Tibial artery (tissue), 4 donors: ENCODE data around the gene OPN1MW2.
"Not testable (repeated sequence)": the region's sequence is repeated elsewhere in the genome, so short reads cannot be mapped to it uniquely, and the experiment has no call there.

Source experiments
- DNase-seq, 2 donors: peaks; one replicate each; pipeline ENCODE4 v3.0.0-alpha.2; 2019
- H3K27ac ChIP-seq, 2 donors: fragments of 200-600 bp; sonication (generic) in 1 of 2; 1 replicate in 1 of 2; 2 replicates in 1 of 2; pipeline ENCODE4 v1.5.1; 2018 to 2019; ENCODE audit warnings: mild to moderate bottlenecking in 1 of 2
- H3K27me3 ChIP-seq, 2 donors: fragments of 200-600 bp; sonication (generic) in 1 of 2; one replicate each; pipeline versions ENCODE4 v1.5.1 to v1.6.0; 2016 to 2019
- H3K36me3 ChIP-seq, 3 donors: fragments of 200-600 bp; sonication (generic) in 2 of 3; one replicate each; pipeline ENCODE4 v1.5.1; 2016 to 2019; ENCODE audit warnings: mild to moderate bottlenecking in 2 of 3
- H3K4me1 ChIP-seq, 4 donors: fragments of 200-600 bp; sonication (generic) in 2 of 4; 1 replicate in 3 of 4; 2 replicates in 1 of 4; pipeline ENCODE4 v1.5.1; 2016 to 2019
- H3K4me3 ChIP-seq, 2 donors: fragments of 200-600 bp; sonication (generic) in 1 of 2; 1 replicate in 1 of 2; 2 replicates in 1 of 2; pipeline ENCODE4 v1.5.1; 2018 to 2019; ENCODE audit warnings: mild to moderate bottlenecking in 2 of 2
- H3K9me3 ChIP-seq, 3 donors: fragments of 200-600 bp; sonication (generic) in 1 of 3; one replicate each; pipeline ENCODE4 v1.5.1; 2016 to 2019
- intact Hi-C: fragments of 100-400 bp; cut with DNase I; formaldehyde crosslinking; loops from one replicate; pipeline ENCODE4 v1.15.0; 2023; ENCODE audit warnings: low total_unique reads

Gene OPN1MW2

DNA sequence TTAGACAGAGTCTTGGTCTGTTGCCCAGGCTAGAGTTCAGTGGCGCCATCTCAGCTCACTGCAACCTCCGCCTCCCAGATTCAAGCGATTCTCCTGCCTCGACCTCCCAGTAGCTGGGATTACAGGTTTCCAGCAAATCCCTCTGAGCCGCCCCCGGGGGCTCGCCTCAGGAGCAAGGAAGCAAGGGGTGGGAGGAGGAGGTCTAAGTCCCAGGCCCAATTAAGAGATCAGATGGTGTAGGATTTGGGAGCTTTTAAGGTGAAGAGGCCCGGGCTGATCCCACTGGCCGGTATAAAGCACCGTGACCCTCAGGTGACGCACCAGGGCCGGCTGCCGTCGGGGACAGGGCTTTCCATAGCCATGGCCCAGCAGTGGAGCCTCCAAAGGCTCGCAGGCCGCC is at the start of gene OPN1MW2:
Gene OPN1MW2 (plus strand): TSS at position 301 of the 400 bp plus-strand sequence. CDS start 60 bp downstream, at position 361.
- DNase-seq, intact Hi-C loops, H3K4me1 ChIP-seq, H3K4me3 ChIP-seq, H3K27ac ChIP-seq, H3K36me3 ChIP-seq, H3K9me3 ChIP-seq, H3K27me3 ChIP-seq: not testable (repeated sequence)

DNA sequence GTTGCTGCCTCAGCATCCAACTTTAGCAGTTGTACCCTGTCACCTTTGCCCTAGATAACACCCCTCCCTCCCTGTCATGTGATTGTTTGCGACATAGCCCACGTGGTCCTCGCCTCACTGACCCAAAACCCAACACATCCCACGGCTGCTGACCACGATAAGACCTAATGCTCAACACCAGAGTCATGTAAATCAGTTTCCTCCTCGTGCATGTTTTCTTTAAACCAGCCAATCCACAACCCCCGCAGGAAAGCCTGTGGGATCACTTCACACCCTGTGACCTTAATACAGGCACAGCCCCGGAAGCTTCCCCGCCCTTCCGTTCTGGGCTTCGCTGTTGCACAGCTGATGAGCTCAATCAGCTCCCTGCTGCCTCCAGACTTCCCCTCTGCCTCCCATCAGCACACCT is 47.0 kb upstream of the OPN1MW2 start:
- H3K27me3 ChIP-seq, H3K36me3 ChIP-seq, DNase-seq, H3K27ac ChIP-seq, intact Hi-C loops, H3K9me3 ChIP-seq, H3K4me3 ChIP-seq, H3K4me1 ChIP-seq: not testable (repeated sequence)

DNA sequence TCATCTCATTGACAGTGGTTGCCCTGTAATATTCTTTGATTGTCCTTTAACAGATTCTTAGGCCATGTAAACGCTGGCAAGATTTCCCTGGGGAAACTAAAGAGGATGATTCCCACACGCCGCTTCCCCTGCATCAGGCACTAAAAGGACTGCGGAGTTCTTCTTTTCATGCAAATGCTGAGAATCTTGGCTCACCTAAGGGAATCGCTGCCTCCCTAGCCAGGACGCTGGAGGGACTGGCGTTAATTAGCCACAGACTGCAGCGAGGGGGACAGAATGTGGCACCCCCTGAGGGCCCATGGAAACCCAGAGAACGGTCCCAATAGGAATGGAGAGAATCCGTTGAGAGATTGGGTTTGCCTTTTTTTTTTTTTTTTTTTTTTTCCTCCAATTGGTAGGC is 45.2 kb upstream of the OPN1MW2 start:
- H3K4me3 ChIP-seq, DNase-seq, intact Hi-C loops, H3K27ac ChIP-seq, H3K27me3 ChIP-seq, H3K36me3 ChIP-seq, H3K4me1 ChIP-seq, H3K9me3 ChIP-seq: not testable (repeated sequence)

DNA sequence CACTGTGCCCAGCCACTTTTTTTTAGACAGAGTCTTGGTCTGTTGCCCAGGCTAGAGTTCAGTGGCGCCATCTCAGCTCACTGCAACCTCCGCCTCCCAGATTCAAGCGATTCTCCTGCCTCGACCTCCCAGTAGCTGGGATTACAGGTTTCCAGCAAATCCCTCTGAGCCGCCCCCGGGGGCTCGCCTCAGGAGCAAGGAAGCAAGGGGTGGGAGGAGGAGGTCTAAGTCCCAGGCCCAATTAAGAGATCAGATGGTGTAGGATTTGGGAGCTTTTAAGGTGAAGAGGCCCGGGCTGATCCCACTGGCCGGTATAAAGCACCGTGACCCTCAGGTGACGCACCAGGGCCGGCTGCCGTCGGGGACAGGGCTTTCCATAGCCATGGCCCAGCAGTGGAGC is 37.3 kb upstream of the OPN1MW2 start, which contains the start of gene OPN1MW:
Gene OPN1MW (plus strand): TSS at position 301 of the 400 bp plus-strand sequence. CDS start 82 bp downstream, at position 383.
- H3K27ac ChIP-seq, H3K36me3 ChIP-seq, H3K9me3 ChIP-seq, H3K4me1 ChIP-seq, DNase-seq, intact Hi-C loops, H3K4me3 ChIP-seq, H3K27me3 ChIP-seq: not testable (repeated sequence)

DNA sequence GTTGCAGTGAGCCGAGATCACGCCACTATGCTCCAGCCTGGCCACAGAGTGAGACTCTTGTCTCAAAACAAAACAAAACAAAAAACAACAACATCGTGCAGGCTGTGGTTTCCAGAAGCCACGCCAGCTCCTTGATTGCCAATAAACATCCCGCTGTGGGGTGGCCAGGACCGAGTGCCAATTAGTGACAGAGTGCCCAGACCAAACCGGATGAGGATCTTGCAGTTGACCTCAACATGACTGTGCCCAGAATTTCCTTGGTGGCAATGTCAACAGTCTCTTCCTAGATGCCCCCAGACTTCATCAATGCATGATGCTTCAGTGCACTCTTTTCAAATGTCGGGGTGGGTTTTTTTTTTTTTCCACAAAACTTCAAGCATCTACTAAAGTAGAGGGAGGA is 35.8 kb upstream of the OPN1MW2 start:
- H3K4me1 ChIP-seq, H3K9me3 ChIP-seq, intact Hi-C loops, H3K27me3 ChIP-seq, H3K36me3 ChIP-seq, H3K4me3 ChIP-seq, H3K27ac ChIP-seq, DNase-seq: not testable (repeated sequence)

DNA sequence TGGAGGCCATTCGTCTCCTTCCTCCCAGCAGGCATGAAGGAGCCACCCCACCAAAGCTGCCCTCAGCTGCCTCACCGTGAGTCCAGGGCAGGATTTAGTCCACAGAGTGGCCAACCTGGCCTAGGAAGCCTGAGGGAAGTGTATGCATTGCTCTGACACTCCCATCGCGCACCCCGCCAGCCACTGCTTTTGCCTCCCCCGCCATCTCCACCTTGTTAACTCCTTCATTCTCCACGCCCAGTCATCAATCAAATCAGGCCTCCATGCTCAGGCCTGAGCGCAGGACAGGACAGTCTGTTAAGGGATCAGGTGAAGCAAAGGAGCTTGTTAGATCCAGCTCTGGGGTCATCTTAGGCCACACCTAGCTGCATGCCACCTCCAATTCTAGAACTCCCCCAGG is 26.7 kb upstream of the OPN1MW2 start:
- H3K9me3 ChIP-seq, intact Hi-C loops, H3K27ac ChIP-seq, H3K36me3 ChIP-seq, H3K27me3 ChIP-seq, H3K4me1 ChIP-seq, H3K4me3 ChIP-seq, DNase-seq: not testable (repeated sequence)

DNA sequence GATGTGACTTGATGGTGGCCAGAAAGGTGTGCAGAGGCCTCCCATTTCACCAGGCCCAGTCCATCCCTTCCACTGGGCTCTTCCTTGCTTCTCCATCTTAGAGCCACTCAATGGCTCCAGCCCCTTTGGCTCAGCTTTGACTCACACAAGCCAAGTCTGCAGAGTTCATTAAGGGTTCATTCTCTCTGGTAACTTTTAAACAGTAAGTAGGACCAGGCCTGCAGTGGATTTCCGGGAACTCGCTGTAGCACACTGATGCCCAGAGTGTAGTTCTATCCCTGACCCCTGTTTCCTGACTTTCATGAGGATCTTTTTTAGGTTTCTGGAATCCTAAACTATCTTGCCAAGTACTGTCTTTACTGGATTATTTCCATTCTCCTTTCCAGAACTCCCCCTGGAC is 25.2 kb upstream of the OPN1MW2 start:
- H3K27ac ChIP-seq, H3K27me3 ChIP-seq, H3K4me1 ChIP-seq, H3K4me3 ChIP-seq, intact Hi-C loops, H3K9me3 ChIP-seq, DNase-seq, H3K36me3 ChIP-seq: not testable (repeated sequence)

DNA sequence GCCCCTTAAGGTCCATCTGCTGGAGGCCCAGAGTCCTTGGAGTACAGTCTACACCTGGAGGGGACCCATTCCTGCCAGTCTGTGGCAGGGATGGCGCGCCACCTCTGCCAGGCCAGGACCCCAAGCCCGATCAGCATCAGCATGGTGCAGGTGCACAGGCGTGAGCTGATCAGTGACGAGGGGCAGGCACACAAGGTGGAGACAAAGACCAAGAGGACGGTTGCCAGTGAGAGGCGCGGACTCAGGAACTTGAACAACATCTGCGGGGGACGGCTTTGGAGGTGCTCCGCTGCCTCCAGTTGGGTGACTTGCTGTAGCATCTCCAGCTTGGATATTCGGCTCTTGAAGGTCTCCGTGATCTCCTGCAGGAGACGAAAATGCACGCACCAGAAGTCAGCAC is 23.1 kb upstream of the OPN1MW2 start:
- H3K27ac ChIP-seq, H3K27me3 ChIP-seq, H3K9me3 ChIP-seq, DNase-seq, H3K4me3 ChIP-seq, H3K36me3 ChIP-seq, H3K4me1 ChIP-seq, intact Hi-C loops: not testable (repeated sequence)

DNA sequence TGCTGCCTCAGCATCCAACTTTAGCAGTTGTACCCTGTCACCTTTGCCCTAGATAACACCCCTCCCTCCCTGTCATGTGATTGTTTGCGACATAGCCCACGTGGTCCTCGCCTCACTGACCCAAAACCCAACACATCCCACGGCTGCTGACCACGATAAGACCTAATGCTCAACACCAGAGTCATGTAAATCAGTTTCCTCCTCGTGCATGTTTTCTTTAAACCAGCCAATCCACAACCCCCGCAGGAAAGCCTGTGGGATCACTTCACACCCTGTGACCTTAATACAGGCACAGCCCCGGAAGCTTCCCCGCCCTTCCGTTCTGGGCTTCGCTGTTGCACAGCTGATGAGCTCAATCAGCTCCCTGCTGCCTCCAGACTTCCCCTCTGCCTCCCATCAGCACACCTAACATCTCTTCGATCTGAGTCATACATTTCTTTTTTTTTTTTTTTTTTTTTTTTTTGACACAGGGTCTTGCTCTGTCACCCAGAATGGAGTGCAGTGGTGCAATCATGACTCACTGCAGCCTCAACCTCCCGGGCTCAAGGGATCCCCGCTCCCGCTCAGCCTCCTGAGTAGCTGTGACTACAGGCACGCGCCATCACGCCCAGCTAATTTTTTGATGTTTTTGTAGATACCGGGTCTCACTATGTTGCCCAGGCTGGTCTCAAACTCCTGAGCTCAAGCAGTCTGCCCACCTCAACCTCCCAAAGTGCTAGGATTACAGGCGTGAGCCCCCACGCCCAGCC is 9.7 kb upstream of the OPN1MW2 start:
- DNase-seq, H3K27ac ChIP-seq, H3K27me3 ChIP-seq, H3K4me1 ChIP-seq, H3K36me3 ChIP-seq, H3K9me3 ChIP-seq, H3K4me3 ChIP-seq, intact Hi-C loops: not testable (repeated sequence)

DNA sequence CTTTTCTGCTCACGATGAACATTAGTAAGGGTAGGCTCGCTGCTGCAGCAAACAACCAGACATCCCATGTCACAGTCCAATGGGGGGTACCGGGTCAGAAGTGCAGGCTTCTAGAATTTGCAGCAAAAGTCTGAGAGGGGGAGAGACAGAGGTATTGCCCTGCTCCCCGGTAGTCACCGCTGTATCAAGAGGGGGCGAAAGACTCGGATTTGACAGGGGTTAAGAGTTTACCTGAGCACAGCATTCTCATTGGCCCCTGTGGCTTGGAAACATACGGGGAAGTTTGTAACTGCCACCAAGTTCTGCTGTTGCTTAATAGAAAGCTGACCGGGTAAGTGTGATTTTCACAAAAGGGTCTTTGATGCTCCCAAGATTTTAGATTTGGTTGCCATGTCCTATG is 8.5 kb upstream of the OPN1MW2 start:
- H3K36me3 ChIP-seq, intact Hi-C loops, H3K27me3 ChIP-seq, H3K4me3 ChIP-seq, H3K27ac ChIP-seq, DNase-seq, H3K4me1 ChIP-seq, H3K9me3 ChIP-seq: not testable (repeated sequence)

DNA sequence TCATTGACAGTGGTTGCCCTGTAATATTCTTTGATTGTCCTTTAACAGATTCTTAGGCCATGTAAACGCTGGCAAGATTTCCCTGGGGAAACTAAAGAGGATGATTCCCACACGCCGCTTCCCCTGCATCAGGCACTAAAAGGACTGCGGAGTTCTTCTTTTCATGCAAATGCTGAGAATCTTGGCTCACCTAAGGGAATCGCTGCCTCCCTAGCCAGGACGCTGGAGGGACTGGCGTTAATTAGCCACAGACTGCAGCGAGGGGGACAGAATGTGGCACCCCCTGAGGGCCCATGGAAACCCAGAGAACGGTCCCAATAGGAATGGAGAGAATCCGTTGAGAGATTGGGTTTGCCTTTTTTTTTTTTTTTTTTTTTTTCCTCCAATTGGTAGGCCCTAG is 8.1 kb upstream of the OPN1MW2 start:
- H3K4me3 ChIP-seq, H3K27me3 ChIP-seq, H3K9me3 ChIP-seq, intact Hi-C loops, DNase-seq, H3K36me3 ChIP-seq, H3K27ac ChIP-seq, H3K4me1 ChIP-seq: not testable (repeated sequence)

DNA sequence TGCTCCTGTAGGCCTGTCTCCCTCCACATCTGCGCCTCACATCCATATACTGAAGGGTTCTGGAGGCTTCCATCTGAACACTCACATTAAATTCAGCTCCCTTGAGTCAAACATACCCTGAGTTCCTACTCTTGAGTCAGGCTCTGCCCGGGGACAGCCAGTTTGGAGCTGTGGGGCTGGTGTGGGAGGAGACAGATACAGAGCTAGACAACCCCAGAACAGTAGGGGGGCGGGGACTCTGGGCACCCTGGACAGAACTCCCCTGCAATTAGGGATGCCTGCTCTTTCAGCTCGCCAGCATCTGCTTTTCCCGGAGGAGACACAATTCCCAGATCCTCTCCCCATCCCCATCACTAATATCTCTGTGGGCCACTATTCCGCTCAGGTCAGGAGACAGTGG is 5.7 kb downstream of the OPN1MW2 start:
- H3K9me3 ChIP-seq, H3K27me3 ChIP-seq, intact Hi-C loops, H3K4me3 ChIP-seq, H3K27ac ChIP-seq, H3K4me1 ChIP-seq, DNase-seq, H3K36me3 ChIP-seq: not testable (repeated sequence)

DNA sequence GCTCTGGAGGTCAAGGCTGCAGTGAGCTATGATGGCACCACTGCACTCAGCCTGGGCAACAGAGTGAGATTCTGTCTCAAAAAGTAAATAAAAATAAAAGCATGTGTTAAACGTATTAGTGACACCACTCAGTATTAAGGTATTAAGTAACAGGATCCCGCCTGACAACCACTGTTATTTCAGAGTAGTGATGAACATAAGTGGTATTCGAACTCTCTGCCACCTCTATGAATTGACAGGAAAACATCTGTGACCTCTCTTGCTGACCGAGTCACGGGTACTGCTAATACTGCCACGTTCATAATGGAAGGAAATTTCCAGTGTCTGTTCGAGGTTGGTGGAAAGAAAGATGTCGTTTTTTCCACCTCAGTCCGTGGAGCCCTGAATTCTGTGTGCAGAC is 7.2 kb downstream of the OPN1MW2 start:
- H3K9me3 ChIP-seq, H3K27me3 ChIP-seq, H3K27ac ChIP-seq, H3K36me3 ChIP-seq, H3K4me1 ChIP-seq, H3K4me3 ChIP-seq, intact Hi-C loops, DNase-seq: not testable (repeated sequence)

DNA sequence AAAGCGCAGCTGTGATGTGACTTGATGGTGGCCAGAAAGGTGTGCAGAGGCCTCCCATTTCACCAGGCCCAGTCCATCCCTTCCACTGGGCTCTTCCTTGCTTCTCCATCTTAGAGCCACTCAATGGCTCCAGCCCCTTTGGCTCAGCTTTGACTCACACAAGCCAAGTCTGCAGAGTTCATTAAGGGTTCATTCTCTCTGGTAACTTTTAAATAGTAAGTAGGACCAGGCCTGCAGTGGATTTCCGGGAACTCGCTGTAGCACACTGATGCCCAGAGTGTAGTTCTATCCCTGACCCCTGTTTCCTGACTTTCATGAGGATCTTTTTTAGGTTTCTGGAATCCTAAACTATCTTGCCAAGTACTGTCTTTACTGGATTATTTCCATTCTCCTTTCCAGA is 11.9 kb downstream of the OPN1MW2 start:
- H3K36me3 ChIP-seq, H3K27ac ChIP-seq, H3K27me3 ChIP-seq, DNase-seq, intact Hi-C loops, H3K4me3 ChIP-seq, H3K9me3 ChIP-seq, H3K4me1 ChIP-seq: not testable (repeated sequence)

DNA sequence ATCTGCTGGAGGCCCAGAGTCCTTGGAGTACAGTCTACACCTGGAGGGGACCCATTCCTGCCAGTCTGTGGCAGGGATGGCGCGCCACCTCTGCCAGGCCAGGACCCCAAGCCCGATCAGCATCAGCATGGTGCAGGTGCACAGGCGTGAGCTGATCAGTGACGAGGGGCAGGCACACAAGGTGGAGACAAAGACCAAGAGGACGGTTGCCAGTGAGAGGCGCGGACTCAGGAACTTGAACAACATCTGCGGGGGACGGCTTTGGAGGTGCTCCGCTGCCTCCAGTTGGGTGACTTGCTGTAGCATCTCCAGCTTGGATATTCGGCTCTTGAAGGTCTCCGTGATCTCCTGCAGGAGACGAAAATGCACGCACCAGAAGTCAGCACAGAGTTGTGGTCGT is 14.1 kb downstream of the OPN1MW2 start:
- H3K9me3 ChIP-seq, intact Hi-C loops: not testable (repeated sequence)

More for the DNA sequence above, 14.1 kb downstream of the OPN1MW2 start:
- H3K4me3 ChIP-seq, DNase-seq, H3K4me1 ChIP-seq, H3K27me3 ChIP-seq, H3K36me3 ChIP-seq, H3K27ac ChIP-seq: not testable (repeated sequence)
